Neural cell (in vitro differentiated cells): Measurements from ENCODE around the gene DTNBP1. TPM values are rescaled to one million over a fixed set of nuclear protein-coding genes. Genes with fewer than 3 reads are reported as not detected.

Experiments
- H2AFZ ChIP-seq: fragments of 200-600, 300-800 bp; sonication (generic), shearing (Covaris generic); 2 replicates; pipeline ENCODE4 v1.6.0; 2014; ENCODE audit warnings: low read depth, mild to moderate bottlenecking, antibody characterized with exemption, low read length, moderate library complexity
- H3F3A ChIP-seq: fragments of 200-600 bp; shearing (Covaris generic); 2 replicates; pipeline ENCODE4 v1.6.1; 2016; ENCODE audit warnings: mild to moderate bottlenecking, moderate library complexity, mixed read lengths, antibody characterized with exemption, low read length; ENCODE audit not compliant: insufficient read depth, poor library complexity, severe bottlenecking
- H3K27ac ChIP-seq: fragments of 200-600, 300-800 bp; sonication (generic), shearing (Covaris generic); 2 replicates; pipeline ENCODE4 v1.5.1; 2014; ENCODE audit warnings: mild to moderate bottlenecking, low read length, moderate library complexity
- H3K27me3 ChIP-seq: fragments of 300-800, 200-600 bp; sonication (generic), shearing (Covaris generic); 2 replicates; pipeline ENCODE4 v1.6.0; 2014; ENCODE audit warnings: mild to moderate bottlenecking, low read depth, low read length, moderate library complexity; ENCODE audit not compliant: insufficient read depth
- H3K36me3 ChIP-seq: fragments of 300-800, 200-600 bp; sonication (generic), shearing (Covaris generic); 2 replicates; pipeline ENCODE4 v1.5.1; 2014; ENCODE audit warnings: mild to moderate bottlenecking, antibody characterized with exemption, low read length, moderate library complexity; ENCODE audit not compliant: insufficient read depth
- H3K4me2 ChIP-seq: fragments of 300-800, 200-600 bp; sonication (generic), shearing (Covaris generic); 2 replicates; pipeline ENCODE4 v1.6.0; 2014; ENCODE audit warnings: mild to moderate bottlenecking, low read length
- H3K4me3 ChIP-seq: fragments of 300-800, 200-600 bp; sonication (generic), shearing (Covaris generic); 2 replicates; pipeline ENCODE4 v1.5.1; 2014; ENCODE audit warnings: mild to moderate bottlenecking, low read length, moderate library complexity
- H3K79me2 ChIP-seq: fragments of 200-600 bp; shearing (Covaris generic); replicated peaks from 2 replicates; pipeline ENCODE4 v1.6.0; 2014; ENCODE audit warnings: mild to moderate bottlenecking, low read length, moderate library complexity; ENCODE audit not compliant: insufficient read depth
- H3K9ac ChIP-seq: fragments of 300-800, 200-600 bp; sonication (generic), shearing (Covaris generic); 2 replicates; pipeline ENCODE4 v1.6.1; 2016; ENCODE audit warnings: mild to moderate bottlenecking, low read length, mixed read lengths
- H3K9me2 ChIP-seq: fragments of 200-600 bp; shearing (Covaris generic); 2 replicates; pipeline ENCODE4 v1.6.1; 2016; ENCODE audit warnings: mild to moderate bottlenecking, low read length, mixed read lengths; ENCODE audit not compliant: insufficient read depth
- H3K9me3 ChIP-seq: fragments of 200-600, 300-800 bp; sonication (generic), shearing (Covaris generic); 2 replicates; pipeline ENCODE4 v1.6.1; 2016; ENCODE audit warnings: mild to moderate bottlenecking, mixed run types, low read length, moderate library complexity, mixed read lengths
- H4K20me1 ChIP-seq: fragments of 200-600 bp; shearing (Covaris generic); 2 replicates; pipeline ENCODE4 v1.6.1; 2016; ENCODE audit warnings: mild to moderate bottlenecking, mixed run types; ENCODE audit not compliant: insufficient read depth
- CTCF ChIP-seq: fragments of 450-650 bp; IDR thresholded peaks from 2 replicates; pipeline ENCODE4 v1.5.1; 2014; ENCODE audit warnings: antibody characterized with exemption, mild to moderate bottlenecking, moderate library complexity; ENCODE audit not compliant: poor library complexity, severe bottlenecking
- EP300 ChIP-seq: fragments of 450-650 bp; conservative IDR thresholded peaks from 2 replicates; pipeline ENCODE4 v1.6.1; 2014; ENCODE audit warnings: antibody characterized with exemption, mild to moderate bottlenecking, moderate library complexity; ENCODE audit not compliant: poor library complexity, severe bottlenecking
- EZH2 ChIP-seq: fragments of 200-600, 300-800 bp; shearing (Covaris generic), sonication (generic); IDR thresholded peaks from 2 replicates; pipeline ENCODE4 v1.6.1; 2014; ENCODE audit warnings: antibody characterized with exemption, low read length, borderline replicate concordance, mild to moderate bottlenecking; ENCODE audit not compliant: insufficient read depth, poor library complexity, severe bottlenecking
- MXI1 ChIP-seq: fragments of 450-650 bp; conservative IDR thresholded peaks from 2 replicates; pipeline ENCODE4 v1.6.1; 2014; ENCODE audit warnings: antibody characterized with exemption, mild to moderate bottlenecking; ENCODE audit not compliant: poor library complexity, severe bottlenecking
- POLR2AphosphoS5 ChIP-seq: IDR thresholded peaks from 2 replicates; pipeline ENCODE4 v1.6.1; 2012
- RAD21 ChIP-seq: fragments of 450-650 bp; conservative IDR thresholded peaks from 2 replicates; pipeline ENCODE4 v1.6.1; 2014; ENCODE audit warnings: antibody characterized with exemption, mild to moderate bottlenecking, moderate library complexity
- REST ChIP-seq: IDR thresholded peaks from 2 replicates; pipeline ENCODE4 v1.6.1; 2012; ENCODE audit warnings: borderline replicate concordance
- SMC3 ChIP-seq: fragments of 450-650 bp; conservative IDR thresholded peaks from 2 replicates; pipeline ENCODE4 v1.6.1; 2014; ENCODE audit warnings: antibody characterized with exemption, mild to moderate bottlenecking, moderate library complexity; ENCODE audit not compliant: poor library complexity
- TAF1 ChIP-seq: IDR thresholded peaks from 2 replicates; pipeline ENCODE4 v1.6.1; 2012; ENCODE audit warnings: low read depth
- polyA plus RNA-seq: library from polyadenylated mRNA; depleted of rRNA; stranded (reverse); fragments of >200 nt; gene quantifications from 2 replicates; pipeline ENCODE4 v1.2.3, GENCODE V29; 2014

Gene DTNBP1
- polyA plus RNA-seq, 1 donor from 2014 or later = 22.6 TPM

- Histone ChIP-seq H3K27me3 (no peaks in the 10 kb centered on the region), H4K20me1 (no peaks in the 10 kb centered on the region), H2AFZ (no peak overlapping the region), H3K27ac (no peak overlapping the region), H3K4me2 (no peak overlapping the region), H3K4me3 (no peak overlapping the region), H3K9me2 (no peaks in the 10 kb centered on the region), H3K79me2 (no peaks in the 10 kb centered on the region), H3F3A (no peaks in the 10 kb centered on the region), H3K9me3 (no peaks in the 10 kb centered on the region), H3K36me3 (no peaks in the 10 kb centered on the region), H3K9ac (no peak overlapping the region)
- TF ChIP-seq SMC3 (no peak), CTCF (no peak), POLR2AphosphoS5 (no peak), EP300 (no peak), EZH2 (no peak), MXI1 (no peak), TAF1 (no peak), RAD21 (no peak), REST (no peak)
These were observed 158.1 kb downstream of the DTNBP1 start for GRCh38 chr6:15504581-15505350.

GRCh38 chr6:15504040-15504495 lies 158.8 kb downstream of the DTNBP1 start:
- no peaks in the 10 kb centered on the region for H3F3A ChIP-seq
- no peak overlapping the region for H3K4me2 ChIP-seq
- no peaks in the 10 kb centered on the region for H3K79me2 ChIP-seq
- H3K9ac ChIP-seq = no peak overlapping the region
- TF ChIP-seq TAF1 (no peak), MXI1 (no peak), SMC3 (no peak), REST (no peak), POLR2AphosphoS5 (no peak), CTCF (no peak), EZH2 (no peak), EP300 (no peak), RAD21 (no peak)
- H3K4me3 ChIP-seq = no peak overlapping the region
- no peak overlapping the region for H3K27ac ChIP-seq
- no peaks in the 10 kb centered on the region for H3K27me3 ChIP-seq
- H3K9me2 ChIP-seq = no peaks in the 10 kb centered on the region
- no peak overlapping the region for H2AFZ ChIP-seq
- no peaks in the 10 kb centered on the region for H3K9me3 ChIP-seq
- H3K36me3 ChIP-seq = no peaks in the 10 kb centered on the region
- H4K20me1 ChIP-seq = no peaks in the 10 kb centered on the region
